ENCODE data around the gene NDUFA11. TPM values are rescaled to one million over a fixed set of nuclear protein-coding genes. Genes with fewer than 3 reads are reported as not detected.
A peak's percentile ranks its signal among the peaks of the same experiment; 100 is the strongest.

NDUFA11 gene
- total and polyA plus RNA-seq, 2 of the 13 experiments (the other 11 are each of a cell fraction or from before 2014, with no cell fraction given): 286 to 378 TPM

- TF ChIP-seq ZNF124 (CRISPR knock-in tag; IDR thresholded peaks at IDR 0.05): no peak
- TF ChIP-seq ZNF773 (CRISPR knock-in tag; IDR thresholded peaks at IDR 0.05; ENCODE audit: borderline replicate concordance): no peak
- TF ChIP-seq NCOA2 (CRISPR knock-in tag; IDR thresholded peaks at IDR 0.05): peak; percentile 62; the same call in 1 of the 2 replicates
- TF ChIP-seq FLYWCH1 (CRISPR knock-in tag; IDR thresholded peaks at IDR 0.05): no peak
- TF ChIP-seq HDAC2 (CRISPR knock-in tag; IDR thresholded peaks at IDR 0.05): peak; percentile 44; the same call in 1 of the 2 replicates
- 0 out of 2 replicates have a peak, but pooled peaks have one; percentile 12 for TF ChIP-seq ETV5 (CRISPR knock-in tag; IDR thresholded peaks at IDR 0.05; ENCODE audit: borderline replicate concordance)
- no peak for TF ChIP-seq ARNT2 (CRISPR knock-in tag; IDR thresholded peaks at IDR 0.05; ENCODE audit: low read depth)
- no peak for TF ChIP-seq ZNF230 (CRISPR knock-in tag; IDR thresholded peaks at IDR 0.05)
- no peak for TF ChIP-seq ZBTB14 (CRISPR knock-in tag; IDR thresholded peaks at IDR 0.05)
- TF ChIP-seq SIX1 (CRISPR knock-in tag; IDR thresholded peaks at IDR 0.05; ENCODE audit: borderline replicate concordance): no peak
- TF ChIP-seq ZBED4 (CRISPR knock-in tag; IDR thresholded peaks at IDR 0.05; ENCODE audit: borderline replicate concordance): no peak
- no peak for TF ChIP-seq ZNF841 (CRISPR knock-in tag; IDR thresholded peaks at IDR 0.05; ENCODE audit: borderline replicate concordance)
- TF ChIP-seq XBP1 (CRISPR knock-in tag; IDR thresholded peaks at IDR 0.05): no peak
- peak; percentile 82 for TF ChIP-seq PATZ1 (CRISPR knock-in tag; IDR thresholded peaks at IDR 0.05)
- no peak for TF ChIP-seq RBM22 (optimal IDR thresholded peaks at IDR 0.05; ENCODE audit: low read length)
- no peak for TF ChIP-seq GLMP (CRISPR knock-in tag; IDR thresholded peaks at IDR 0.05; ENCODE audit: borderline replicate concordance)
- TF ChIP-seq DRAP1 (CRISPR knock-in tag; IDR thresholded peaks at IDR 0.05): 0 out of 2 replicates have a peak, but pooled peaks have one; percentile 5
- peak; percentile 71 for TF ChIP-seq SAP130 (CRISPR knock-in tag; IDR thresholded peaks at IDR 0.05; ENCODE audit: low read depth)
- no peak for TF ChIP-seq ZNF703 (CRISPR knock-in tag; IDR thresholded peaks at IDR 0.05; ENCODE audit: borderline replicate concordance)
- TF ChIP-seq GABPB1 (CRISPR knock-in tag; IDR thresholded peaks at IDR 0.05): peak; percentile 49; the same call in 1 of the 2 replicates
- peak; percentile 43; the same call in 1 of the 2 replicates for TF ChIP-seq TAF1 (CRISPR knock-in tag; IDR thresholded peaks at IDR 0.05)
Measured at GRCh38 chr19:5908773-5909442, 5.3 kb upstream of the NDUFA11 start (continued).
